ENCODE data around the gene KRT20. TPM values are rescaled to one million over a fixed set of nuclear protein-coding genes. Genes with fewer than 3 reads are reported as not detected.

Gene KRT20
- total RNA-seq, 1 experiment from 2014 or later = 0.18 TPM

DNA sequence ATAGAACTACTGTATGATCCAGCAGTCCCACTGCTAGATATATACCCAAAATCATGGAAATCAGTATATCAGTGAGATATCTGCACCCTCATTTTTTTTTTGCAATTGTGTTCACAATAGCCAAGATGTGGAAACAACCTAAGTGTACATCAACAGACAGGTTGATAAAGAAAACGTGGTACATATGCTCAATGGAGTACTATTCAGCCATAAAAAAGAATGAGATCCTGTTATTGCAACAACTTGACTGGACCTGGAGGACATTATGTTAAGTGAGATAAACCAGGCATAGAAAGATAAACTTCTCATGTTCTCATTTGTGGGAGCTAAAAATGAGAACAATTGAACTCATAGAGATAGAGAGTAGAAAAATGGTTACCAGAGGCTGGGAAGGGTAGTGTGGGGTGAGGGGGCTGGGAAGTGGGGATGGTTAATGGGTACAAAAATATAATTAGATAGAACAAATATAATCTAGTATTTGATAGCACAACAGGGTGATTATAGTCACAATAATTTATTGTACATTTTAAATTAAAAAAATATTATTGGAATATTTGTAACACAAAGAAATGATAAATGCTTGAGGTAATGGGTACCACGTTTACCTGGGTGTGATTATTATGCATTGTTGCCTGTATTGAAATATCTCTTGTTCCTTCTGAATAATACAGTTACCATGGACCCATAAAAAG, 54.8 kb downstream of the KRT20 start:
- no peak for DNase-seq
- H3K4me1 ChIP-seq (ENCODE audit: insufficient read depth, low read length) = peaks cover 10% of the 10 kb centered on the region; the same call in 1 of the 2 replicates
- H3K4me2 ChIP-seq (ENCODE audit: low read length) = no peak overlapping the region

DNA sequence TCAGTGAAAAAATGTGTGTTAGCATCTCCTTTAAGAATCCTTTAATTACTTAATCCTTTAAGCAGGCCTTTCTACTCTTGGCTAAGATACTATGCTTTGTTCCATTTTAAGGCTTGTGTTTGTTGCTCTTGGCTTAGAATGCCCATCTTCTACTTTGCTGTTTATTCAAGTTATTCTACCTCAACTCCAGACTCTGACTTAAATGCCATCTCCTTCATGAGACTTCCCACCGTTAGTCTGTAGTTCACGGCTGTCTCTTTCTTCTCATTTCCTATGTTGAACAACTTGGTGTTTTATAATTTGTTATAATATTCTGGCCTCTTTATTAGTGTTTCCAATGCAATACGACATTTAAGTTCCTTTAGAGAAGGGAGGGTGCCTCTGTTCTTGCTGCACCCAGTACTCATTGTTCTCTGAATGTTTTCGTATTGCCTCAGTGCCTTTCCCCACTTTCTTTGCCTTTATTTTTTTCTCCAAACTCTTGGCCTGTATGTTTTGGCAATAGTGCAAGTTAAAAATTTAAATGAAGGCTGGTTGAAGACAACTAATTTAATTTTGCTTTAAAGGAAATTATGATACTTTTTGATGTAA, 56.5 kb downstream of the KRT20 start:
- no peaks in the 10 kb centered on the region for H4K20me1 ChIP-seq (ENCODE audit: low read length)
- no peak for DNase-seq
- ATAC-seq = no peak

More for the DNA sequence above, 54.8 kb downstream of the KRT20 start:
- Histone ChIP-seq H2AFZ (ENCODE audit: low read length) (no peak overlapping the region), H3K4me3 (ENCODE audit: low read length) (no peak overlapping the region), H3K27me3 (ENCODE audit: low read length) (no peaks in the 10 kb centered on the region), H4K20me1 (ENCODE audit: low read length) (no peaks in the 10 kb centered on the region), H3K79me2 (ENCODE audit: low read length) (no peaks in the 10 kb centered on the region), H3K9ac (ENCODE audit: low read length) (no peak overlapping the region), H3K36me3 (ENCODE audit: low read depth, low read length) (no peaks in the 10 kb centered on the region), H3K9me2 (replicated peaks; ENCODE audit: low read length) (no peaks in the 10 kb centered on the region), H3K9me3 (ENCODE audit: low read length) (no peaks in the 10 kb centered on the region), H3K27ac (ENCODE audit: low read length) (no peak overlapping the region), H3F3A (ENCODE audit: low read length, unreplicated experiment) (no peaks in the 10 kb centered on the region)
- CTCF ChIA-PET = no interaction called here
- POLR2A ChIA-PET (ENCODE audit: unreplicated experiment) = no interaction called here
- TF ChIP-seq EZH2phosphoT487 (IDR thresholded peaks at IDR 0.05; ENCODE audit: borderline replicate concordance, low read length) (no peak), EZH2 (IDR thresholded peaks at IDR 0.05; ENCODE audit: low read length, unreplicated experiment) (no peak)
- TF ChIP-seq, protein P1, sequence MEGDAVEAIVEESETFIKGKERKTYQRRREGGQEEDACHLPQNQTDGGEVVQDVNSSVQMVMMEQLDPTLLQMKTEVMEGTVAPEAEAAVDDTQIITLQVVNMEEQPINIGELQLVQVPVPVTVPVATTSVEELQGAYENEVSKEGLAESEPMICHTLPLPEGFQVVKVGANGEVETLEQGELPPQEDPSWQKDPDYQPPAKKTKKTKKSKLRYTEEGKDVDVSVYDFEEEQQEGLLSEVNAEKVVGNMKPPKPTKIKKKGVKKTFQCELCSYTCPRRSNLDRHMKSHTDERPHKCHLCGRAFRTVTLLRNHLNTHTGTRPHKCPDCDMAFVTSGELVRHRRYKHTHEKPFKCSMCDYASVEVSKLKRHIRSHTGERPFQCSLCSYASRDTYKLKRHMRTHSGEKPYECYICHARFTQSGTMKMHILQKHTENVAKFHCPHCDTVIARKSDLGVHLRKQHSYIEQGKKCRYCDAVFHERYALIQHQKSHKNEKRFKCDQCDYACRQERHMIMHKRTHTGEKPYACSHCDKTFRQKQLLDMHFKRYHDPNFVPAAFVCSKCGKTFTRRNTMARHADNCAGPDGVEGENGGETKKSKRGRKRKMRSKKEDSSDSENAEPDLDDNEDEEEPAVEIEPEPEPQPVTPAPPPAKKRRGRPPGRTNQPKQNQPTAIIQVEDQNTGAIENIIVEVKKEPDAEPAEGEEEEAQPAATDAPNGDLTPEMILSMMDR (conservative IDR thresholded peaks at IDR 0.05; ENCODE audit: low read depth, low read length) = no peak
- no peak for ATAC-seq
- no TSS peak for BruUV-seq (replicated peaks)
- intact Hi-C loops (cut with micrococcal nuclease) = no loop called here

More for the DNA sequence above, 56.5 kb downstream of the KRT20 start:
- Histone ChIP-seq H3K4me1 (ENCODE audit: insufficient read depth, low read length) (peaks cover 10% of the 10 kb centered on the region; the same call in 1 of the 2 replicates), H3K4me2 (ENCODE audit: low read length) (no peak overlapping the region), H3K27ac (ENCODE audit: low read length) (0 out of 2 replicates have a peak overlapping the region, but pooled peaks have one; percentile 3), H3K9me3 (ENCODE audit: low read length) (no peaks in the 10 kb centered on the region), H3K9me2 (replicated peaks; ENCODE audit: low read length) (no peaks in the 10 kb centered on the region), H3F3A (ENCODE audit: low read length, unreplicated experiment) (no peaks in the 10 kb centered on the region), H3K4me3 (ENCODE audit: low read length) (no peak overlapping the region), H3K36me3 (ENCODE audit: low read depth, low read length) (no peaks in the 10 kb centered on the region), H2AFZ (ENCODE audit: low read length) (no peak overlapping the region), H3K9ac (ENCODE audit: low read length) (no peak overlapping the region), H3K27me3 (ENCODE audit: low read length) (no peaks in the 10 kb centered on the region), H3K79me2 (ENCODE audit: low read length) (no peaks in the 10 kb centered on the region)
- intact Hi-C loops (cut with micrococcal nuclease) = no loop called here
- CTCF ChIA-PET = no interaction called here
- TF ChIP-seq EZH2phosphoT487 (IDR thresholded peaks at IDR 0.05; ENCODE audit: borderline replicate concordance, low read length) = no peak
- no peak for TF ChIP-seq EZH2 (IDR thresholded peaks at IDR 0.05; ENCODE audit: low read length, unreplicated experiment)
- TF ChIP-seq, protein P1 (conservative IDR thresholded peaks at IDR 0.05; ENCODE audit: low read depth, low read length) = no peak
- BruUV-seq (replicated peaks) = no TSS peak
- POLR2A ChIA-PET (ENCODE audit: unreplicated experiment) = no interaction called here
